Endothelial cell of umbilical vein (primary cell): ENCODE results near the gene ZNF365. TPM values are rescaled to one million over a fixed set of nuclear protein-coding genes. Genes with fewer than 3 reads are reported as not detected.
A peak's percentile ranks its signal among the peaks of the same experiment; 100 is the strongest.
"Not testable (repeated sequence)": the region's sequence is repeated elsewhere in the genome, so short reads cannot be mapped to it uniquely, and the experiment has no call there.

Experiments
- BruUV-seq: library from RNA; stranded (reverse); fragments of 400-500 nt; replicated peaks from 2 replicates; lab custom pipeline; 2021; lab: Mats Ljungman, UMichigan
- CTCF ChIA-PET: fragments of 300-600, 350-600 bp; sonication (Branson Sonifier 250); formaldehyde crosslinking; loops from one replicate; lab custom pipeline; 2021; ENCODE audit warnings: antibody characterized with exemption, inconsistent platforms; lab: Charles Lee
- POLR2A ChIA-PET: fragments of 300-600, 350-600 bp; sonication (Branson Sonifier 250); formaldehyde crosslinking; loops from one replicate; lab custom pipeline; 2021; ENCODE audit warnings: antibody characterized with exemption, inconsistent platforms; lab: Charles Lee
- DNase-seq: peaks from one replicate; pipeline ENCODE4 v3.0.0-alpha.2; 2011; ENCODE audit warnings: low read depth, low spot score
- FAIRE-seq: peaks from 2 replicates; lab custom pipeline; 2011; peaks lifted over from hg19 to GRCh38; lab: Jason Lieb, UNC
- H2AFZ ChIP-seq: 2 replicates; pipeline ENCODE4 v1.6.0; 2012; ENCODE audit warnings: low read depth, low read length, control low read depth, inconsistent platforms
- H3K27ac ChIP-seq: 2 replicates; pipeline ENCODE4 v1.5.1; 2011; ENCODE audit warnings: low read depth, mild to moderate bottlenecking, control low read depth, low read length, moderate library complexity; ENCODE audit not compliant: insufficient read depth
- H3K27me3 ChIP-seq, 2 experiments: 2 replicates each; pipeline versions ENCODE4 v1.6.0 to v1.6.1; 2011; ENCODE audit warnings: low read length in 2 of 2, mixed read lengths in 1 of 2; ENCODE audit not compliant: control insufficient read depth in 2 of 2, insufficient read depth in 2 of 2
- H3K36me3 ChIP-seq, 2 experiments: 2 replicates in 1 of 2; 3 replicates in 1 of 2; pipeline ENCODE4 v1.5.1; 2011; ENCODE audit warnings: low read length in 2 of 2, mild to moderate bottlenecking in 1 of 2, moderate library complexity in 1 of 2; ENCODE audit not compliant: control insufficient read depth in 2 of 2, insufficient read depth in 2 of 2; ENCODE audit errors: extremely low read depth in 1 of 2
- H3K4me1 ChIP-seq: 3 replicates; pipeline ENCODE4 v1.5.1; 2011; ENCODE audit warnings: mild to moderate bottlenecking, low read length; ENCODE audit not compliant: control insufficient read depth, insufficient read depth; ENCODE audit errors: extremely low read depth
- H3K4me2 ChIP-seq: 2 replicates; pipeline ENCODE4 v1.6.1; 2011; ENCODE audit warnings: low read length, control low read depth, mixed read lengths; ENCODE audit not compliant: insufficient read depth
- H3K4me3 ChIP-seq, 3 experiments: fragments of 200-600 bp in 1 of 3; sonication (generic), shearing (Covaris generic) in 1 of 3; replicated peaks in 1 of 3; 2 replicates each; pipeline ENCODE4 v1.5.1; 2011 to 2016; ENCODE audit warnings: control low read depth in 3 of 3, low read length in 3 of 3, mild to moderate bottlenecking in 2 of 3, inconsistent platforms in 1 of 3, low read depth in 1 of 3, moderate library complexity in 1 of 3; ENCODE audit not compliant: insufficient read depth in 1 of 3
- H3K79me2 ChIP-seq: 2 replicates; pipeline ENCODE4 v1.6.0; 2012; ENCODE audit warnings: low read length, inconsistent platforms; ENCODE audit not compliant: control insufficient read depth, insufficient read depth
- H3K9ac ChIP-seq: replicated peaks from 2 replicates; pipeline ENCODE3; 2011; ENCODE audit warnings: low read length, control low read depth; ENCODE audit not compliant: insufficient read depth; ENCODE audit errors: extremely low read depth
- H3K9me1 ChIP-seq: replicated peaks from 3 replicates; pipeline ENCODE4 v1.6.0; 2011; ENCODE audit warnings: mild to moderate bottlenecking, low read length; ENCODE audit not compliant: control insufficient read depth, insufficient read depth; ENCODE audit errors: extremely low read depth
- H3K9me3 ChIP-seq: replicated peaks from 2 replicates; pipeline ENCODE4 v1.5.1; 2012; ENCODE audit warnings: low read length, inconsistent platforms; ENCODE audit not compliant: control insufficient read depth, insufficient read depth
- H4K20me1 ChIP-seq: replicated peaks from 2 replicates; pipeline ENCODE3; 2011; ENCODE audit warnings: mild to moderate bottlenecking, low read length; ENCODE audit not compliant: control insufficient read depth, insufficient read depth; ENCODE audit errors: extremely low read depth
- FOS ChIP-seq: IDR thresholded peaks from 2 replicates; pipeline ENCODE4 v1.6.1; 2011; ENCODE audit warnings: mild to moderate bottlenecking, low read length, moderate library complexity, borderline replicate concordance; ENCODE audit not compliant: insufficient read depth
- GATA2 ChIP-seq: IDR thresholded peaks from 2 replicates; pipeline ENCODE4 v1.7.0; 2011; ENCODE audit warnings: low read depth, mild to moderate bottlenecking, moderate library complexity, mixed read lengths, low read length; ENCODE audit not compliant: insufficient read length, insufficient read depth
- POLR2AphosphoS5 ChIP-seq: IDR thresholded peaks from 2 replicates; pipeline ENCODE4 v1.6.1; 2012; ENCODE audit warnings: low read depth, mild to moderate bottlenecking, control low read depth, low read length, moderate library complexity; ENCODE audit not compliant: insufficient read depth
- dilution Hi-C: fragments of 300-500 bp; cut with MboI; formaldehyde crosslinking; loops from one replicate; pipeline ENCODE4 v1.15.0; 2019; ENCODE audit warnings: low sequenced_read_pairs; ENCODE audit not compliant: extremely low pct_ligation_motif_present
- intact Hi-C: fragments of 100-400 bp; cut with micrococcal nuclease; formaldehyde crosslinking; loops from one replicate; pipeline ENCODE4 v1.10.0; 2022
- polyA plus RNA-seq, 4 experiments: library from polyadenylated mRNA; depleted of rRNA in 3 of 4; stranded (reverse) in 3 of 4; unstranded in 1 of 4; fragments of >200 nt; gene quantifications; 2 replicates each; pipeline versions ENCODE4 v1.2.1 to v1.2.3, GENCODE V29; 2011 to 2012; ENCODE audit warnings: missing spikeins in 1 of 4
- total RNA-seq: library from RNA; stranded (reverse); gene quantifications from 2 replicates; pipeline ENCODE4 v1.2.3, GENCODE V29; 2021

ZNF365 gene
- total and polyA plus RNA-seq, 2 donors (not counting 3 experiments of a cell fraction or from before 2014, with no cell fraction given), result 1.3 to 2.9 TPM

GRCh38 chr10:62377966-62378365, 3.8 kb downstream of the ZNF365 start:
- Histone ChIP-seq H3K4me1 (peaks cover 36% of the 10 kb centered on the region), H3K27ac (peak overlapping the region; percentile 60), H3K9me1 (no peaks in the 10 kb centered on the region), H2AFZ (no peak overlapping the region), H3K79me2 (no peaks in the 10 kb centered on the region), H3K4me2 (peak overlapping the region; percentile 36), H3K36me3 (no peaks in the 10 kb centered on the region), H3K9ac (peak overlapping the region; percentile 45), H3K9me3 (no peaks in the 10 kb centered on the region), H3K27me3 (no peaks in the 10 kb centered on the region), H4K20me1 (no peaks in the 10 kb centered on the region), H3K4me3 (no peak overlapping the region)
- ChIA-PET CTCF (interaction anchor here (1.5 kb wide), 1 partner anchor 46 kb away, joined by 4 read pairs; no protein-coding TSS in a partner anchor), POLR2A (no interaction called here)
- no TSS peak for BruUV-seq
- DNase-seq (peak; percentile 56), FAIRE-seq (peak; percentile 76)
- intact Hi-C loops, result loop anchor here (1.0 kb wide), 1 partner anchor 55 kb away; no protein-coding TSS in a partner anchor
- dilution Hi-C loops, result no loop called here
- peak; percentile 34 for TF ChIP-seq POLR2AphosphoS5
- no peak for TF ChIP-seq FOS
- TF ChIP-seq GATA2, result peak; percentile 48

GRCh38 chr10:62378877-62379276, 4.7 kb downstream of the ZNF365 start:
- CTCF ChIA-PET, H3K27me3 ChIP-seq, H3K4me2 ChIP-seq, FAIRE-seq, BruUV-seq, H3K9me3 ChIP-seq, H3K9ac ChIP-seq, POLR2A ChIA-PET, DNase-seq, H2AFZ ChIP-seq, H3K36me3 ChIP-seq, H3K9me1 ChIP-seq, H3K79me2 ChIP-seq, dilution Hi-C loops, H3K4me3 ChIP-seq, H4K20me1 ChIP-seq: not testable (repeated sequence)
- Histone ChIP-seq H3K4me1 (peaks cover 40% of the 10 kb centered on the region), H3K27ac (peak overlapping the region; percentile 70)
- intact Hi-C loops, result loop anchor here (1.0 kb wide), 1 partner anchor 54 kb away; no protein-coding TSS in a partner anchor
